Stimulated activated CD8-positive, alpha-beta memory T cell treated with anti-CD3 and anti-CD28 coated beads, Interleukin-7, amount 100 ng/mL, for 48 hours (primary cell): ENCODE data around the gene SPDYE17.
"Not testable (repeated sequence)": the region's sequence is repeated elsewhere in the genome, so short reads cannot be mapped to it uniquely, and the experiment has no call there.

Experiments
- DNase-seq, 2 donors: peaks; one replicate each; pipeline ENCODE4 v3.0.0-alpha.2; 2020; ENCODE audit warnings: low read depth in 1 of 2; ENCODE audit errors: extremely low read depth in 1 of 2

SPDYE17 gene, protein sequence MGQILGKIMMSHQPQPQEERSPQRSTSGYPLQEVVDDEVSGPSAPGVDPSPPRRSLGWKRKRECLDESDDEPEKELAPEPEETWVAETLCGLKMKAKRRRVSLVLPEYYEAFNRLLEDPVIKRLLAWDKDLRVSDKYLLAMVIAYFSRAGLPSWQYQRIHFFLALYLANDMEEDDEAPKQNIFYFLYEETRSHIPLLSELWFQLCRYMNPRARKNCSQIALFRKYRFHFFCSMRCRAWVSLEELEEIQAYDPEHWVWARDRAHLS

DNA sequence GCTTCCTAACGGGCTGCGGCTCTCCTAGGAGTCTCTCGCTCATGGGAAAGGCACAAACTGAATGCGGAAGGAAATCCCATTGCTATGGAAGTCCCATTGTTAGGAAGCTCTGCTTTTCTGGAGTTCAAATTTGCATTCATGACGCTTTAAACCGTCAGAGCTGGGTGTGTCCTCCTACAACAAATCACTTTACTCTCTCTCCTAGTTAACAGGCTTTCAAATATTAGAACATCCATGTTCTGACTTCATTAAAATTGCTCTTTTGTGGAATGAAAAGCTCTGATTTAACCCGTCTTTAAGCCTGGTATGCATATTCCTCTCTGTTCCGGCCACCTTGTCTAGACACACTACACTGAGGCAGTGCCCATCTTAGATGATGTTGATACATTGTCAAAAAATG is at the start of gene SPDYE17:
Gene SPDYE17, minus strand, starts transcription at position 101 of the 400 bp plus-strand sequence. CDS start 1,791 bp downstream, outside the sequence.
- not testable (repeated sequence) for DNase-seq

DNA sequence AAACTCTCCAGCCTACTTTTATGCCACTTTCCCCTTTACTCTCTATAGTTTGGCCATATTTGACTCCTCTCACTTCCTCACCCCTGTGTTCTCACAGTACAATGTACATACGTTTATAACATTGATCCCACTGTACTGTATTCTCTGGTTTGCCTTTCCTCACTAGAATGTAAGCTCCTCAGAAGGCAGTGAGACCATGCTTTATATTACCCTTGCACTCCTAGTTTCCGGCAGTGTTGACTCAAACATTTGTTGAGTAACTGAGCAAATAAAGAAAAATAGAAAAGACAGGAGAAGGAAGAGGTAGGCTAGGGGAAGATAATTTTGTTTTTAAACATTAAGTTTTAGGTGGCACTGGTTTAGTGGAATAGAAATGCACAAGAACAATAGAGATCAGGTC is 48.1 kb upstream of the SPDYE17 start:
- DNase-seq: not testable (repeated sequence)

DNA sequence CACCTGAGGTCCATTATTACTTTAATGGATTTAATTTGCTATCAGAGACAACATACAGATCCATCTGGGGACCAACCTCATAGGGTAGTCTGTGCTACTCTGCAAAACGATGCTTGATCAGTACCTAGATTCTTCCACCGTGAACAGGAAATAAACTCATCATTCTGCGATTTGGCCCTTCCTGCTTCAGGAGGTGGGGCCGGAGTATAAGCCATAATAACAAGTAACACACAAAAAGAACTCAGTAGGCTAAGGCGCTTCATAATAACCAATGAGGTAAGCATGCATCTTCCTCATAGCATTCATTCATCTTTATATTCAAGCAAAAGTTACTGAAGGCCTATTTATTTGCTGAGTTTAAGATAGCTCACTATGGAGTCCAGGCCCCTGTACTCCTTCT is 47.5 kb upstream of the SPDYE17 start:
- not testable (repeated sequence) for DNase-seq

DNA sequence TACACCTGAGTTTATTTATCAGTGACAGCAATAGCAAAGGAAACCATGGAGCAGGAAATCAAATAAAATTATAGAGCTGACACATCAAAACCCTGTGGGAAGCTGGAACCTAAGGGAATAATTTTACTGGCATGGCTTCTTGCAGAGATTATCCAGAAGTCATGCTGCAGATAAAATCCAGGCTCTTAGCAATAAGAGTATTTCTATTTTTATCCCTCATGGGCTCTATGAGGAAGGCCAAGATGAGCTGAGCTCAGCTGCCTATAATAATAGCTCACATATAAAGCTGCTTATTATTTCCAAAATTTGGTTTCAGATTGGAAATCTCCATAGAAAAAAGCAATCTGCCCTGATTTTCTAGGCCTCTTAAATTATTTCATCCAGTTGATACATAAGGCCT is 47.0 kb upstream of the SPDYE17 start:
- DNase-seq: not testable (repeated sequence)

DNA sequence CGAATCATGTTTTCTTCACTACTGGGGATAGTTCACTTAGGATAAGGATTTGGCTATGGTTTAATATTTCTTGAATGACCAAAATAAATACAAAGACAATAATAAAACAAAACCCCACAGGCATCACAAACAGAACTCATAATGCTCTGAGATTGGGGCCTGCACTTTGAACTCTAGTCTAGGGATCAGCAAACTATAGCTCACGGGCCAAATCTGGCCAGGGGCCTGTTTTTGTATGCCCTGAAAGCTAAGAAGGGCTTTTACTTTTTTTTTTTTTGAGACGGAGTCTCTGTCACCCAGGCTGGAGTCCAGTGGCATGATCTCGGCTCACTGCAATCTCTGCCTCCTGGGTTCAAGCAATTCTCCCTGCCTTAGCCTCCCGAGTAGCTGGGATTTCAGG is 44.9 kb upstream of the SPDYE17 start:
- DNase-seq: not testable (repeated sequence)

DNA sequence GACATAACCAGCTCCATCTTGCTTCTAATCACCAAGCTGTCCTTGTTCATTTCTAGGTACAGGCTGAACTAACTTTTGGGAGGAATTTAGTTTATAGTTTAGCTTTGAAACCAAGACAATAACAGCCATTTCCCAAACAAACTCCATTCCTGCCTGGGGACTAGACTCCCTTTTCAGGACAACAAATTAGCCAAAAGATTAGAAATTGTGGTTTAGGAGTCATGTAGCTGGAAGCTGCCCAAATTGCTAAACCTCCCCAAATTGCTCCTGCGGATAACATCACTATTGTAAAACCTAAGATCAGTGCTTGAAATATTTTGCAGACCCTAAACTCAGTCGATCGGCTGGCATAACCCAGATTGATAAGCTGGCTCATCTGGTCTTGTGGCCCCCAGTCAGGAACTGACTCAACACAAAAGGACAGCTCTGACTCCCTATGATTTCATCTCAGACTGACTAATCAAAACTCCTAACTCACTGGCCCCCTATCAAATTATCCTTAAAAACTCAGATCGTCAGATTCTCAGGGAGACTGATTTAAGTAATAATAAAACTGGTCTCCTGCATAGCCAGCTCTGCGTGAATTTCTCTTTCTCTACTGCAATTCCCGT is 42.7 kb upstream of the SPDYE17 start:
- not testable (repeated sequence) for DNase-seq

DNA sequence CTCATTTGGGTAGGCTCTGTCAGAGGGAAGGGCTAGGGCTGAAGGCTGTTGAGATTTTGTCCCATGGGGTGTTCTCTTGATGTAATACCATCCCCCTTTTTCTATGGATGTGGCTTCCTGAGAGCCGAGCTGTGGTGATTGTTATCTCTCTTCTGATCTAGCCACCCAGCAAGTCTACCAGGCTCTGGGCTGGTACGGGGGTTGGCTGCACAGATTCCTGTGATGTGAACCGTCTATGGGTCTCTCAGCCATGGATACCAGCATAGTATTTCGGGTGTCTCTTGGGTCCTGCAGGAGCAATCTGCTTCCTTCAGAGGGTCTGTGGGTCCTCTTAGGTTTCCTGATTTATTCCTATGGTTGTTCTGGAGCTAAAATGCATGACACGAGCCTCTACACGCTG is 38.9 kb upstream of the SPDYE17 start:
- not testable (repeated sequence) for DNase-seq

DNA sequence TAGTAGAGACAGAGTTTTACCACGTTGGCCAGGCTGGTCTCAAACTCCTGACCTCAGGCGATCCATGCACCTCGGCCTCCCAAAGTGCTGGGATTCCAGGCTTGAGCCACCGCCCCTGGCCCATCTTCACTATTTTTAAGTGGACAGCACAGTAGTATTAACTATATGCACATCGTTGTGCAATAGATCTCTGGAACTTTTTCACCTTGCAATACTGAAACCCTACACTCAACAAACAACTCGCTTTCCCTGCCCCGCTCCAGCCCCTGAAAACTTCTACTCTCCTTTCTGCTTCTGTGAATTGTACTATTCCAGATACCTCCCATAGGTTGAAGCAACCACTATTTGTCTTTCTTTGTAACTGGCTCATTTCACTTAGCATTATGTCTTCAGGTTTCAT is 33.7 kb upstream of the SPDYE17 start:
- DNase-seq: not testable (repeated sequence)

DNA sequence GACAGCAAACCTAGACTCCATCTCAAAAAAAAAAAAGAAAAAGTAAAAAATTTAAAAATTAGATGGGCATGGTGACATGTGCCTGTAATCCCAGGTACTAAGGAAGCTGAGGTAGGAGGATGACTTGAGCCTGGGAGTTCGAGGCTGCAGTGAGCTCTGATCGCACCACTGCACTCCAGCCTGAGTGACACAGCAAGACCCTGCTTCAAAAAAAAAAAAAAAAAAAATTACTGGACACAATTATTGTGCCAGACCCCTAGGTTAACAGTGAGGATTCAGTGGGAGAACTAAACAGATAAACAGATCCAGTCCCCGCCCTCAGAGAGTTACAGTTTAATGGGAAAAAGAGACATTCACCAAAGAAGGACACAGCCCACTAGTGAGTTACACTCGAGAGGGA is 31.6 kb upstream of the SPDYE17 start:
- not testable (repeated sequence) for DNase-seq

DNA sequence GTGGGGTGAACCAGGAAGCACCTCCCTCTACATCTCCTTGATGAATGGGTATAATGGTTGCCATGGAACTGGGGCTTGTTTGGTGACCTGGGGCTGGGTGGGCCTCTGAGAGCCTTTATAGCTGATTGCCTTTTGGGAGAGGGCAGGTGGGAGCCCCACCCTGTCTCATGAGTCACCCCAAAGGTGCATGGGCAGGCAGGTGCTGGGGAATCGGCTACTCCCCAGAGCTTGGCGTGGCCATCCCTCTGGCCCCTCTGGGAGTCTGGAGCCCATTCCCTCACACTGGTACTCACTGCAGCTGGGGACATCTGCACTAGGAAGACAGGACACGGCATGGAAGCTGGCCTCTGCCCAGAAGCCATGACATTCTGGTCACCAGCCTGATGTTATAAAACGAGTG is 30.4 kb upstream of the SPDYE17 start, which contains the start of gene SPDYE18:
Gene SPDYE18, minus strand, starts transcription at position 2 of the 400 bp plus-strand sequence. CDS start 2,046 bp downstream, outside the sequence.
- not testable (repeated sequence) for DNase-seq

DNA sequence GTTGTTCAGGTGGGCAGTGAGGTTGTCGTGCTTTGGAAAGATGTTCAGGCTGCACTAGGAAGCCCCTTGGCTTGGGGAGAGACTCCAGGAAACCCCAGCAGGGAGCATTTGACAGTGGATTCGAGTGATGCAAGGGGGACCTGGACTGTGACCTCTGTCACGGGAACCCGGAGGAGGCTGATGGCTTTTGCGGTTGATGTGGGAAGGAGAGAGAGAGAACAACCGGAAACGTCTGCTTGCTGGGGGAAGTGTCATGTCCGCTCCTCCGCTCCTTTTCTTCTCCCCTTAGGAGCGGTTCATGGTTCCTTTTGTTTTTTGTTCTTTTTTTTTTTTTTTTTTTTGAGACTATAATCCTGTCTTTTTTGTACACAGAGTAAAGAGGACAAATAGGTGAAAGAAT is 5.8 kb downstream of the SPDYE17 start:
- not testable (repeated sequence) for DNase-seq

DNA sequence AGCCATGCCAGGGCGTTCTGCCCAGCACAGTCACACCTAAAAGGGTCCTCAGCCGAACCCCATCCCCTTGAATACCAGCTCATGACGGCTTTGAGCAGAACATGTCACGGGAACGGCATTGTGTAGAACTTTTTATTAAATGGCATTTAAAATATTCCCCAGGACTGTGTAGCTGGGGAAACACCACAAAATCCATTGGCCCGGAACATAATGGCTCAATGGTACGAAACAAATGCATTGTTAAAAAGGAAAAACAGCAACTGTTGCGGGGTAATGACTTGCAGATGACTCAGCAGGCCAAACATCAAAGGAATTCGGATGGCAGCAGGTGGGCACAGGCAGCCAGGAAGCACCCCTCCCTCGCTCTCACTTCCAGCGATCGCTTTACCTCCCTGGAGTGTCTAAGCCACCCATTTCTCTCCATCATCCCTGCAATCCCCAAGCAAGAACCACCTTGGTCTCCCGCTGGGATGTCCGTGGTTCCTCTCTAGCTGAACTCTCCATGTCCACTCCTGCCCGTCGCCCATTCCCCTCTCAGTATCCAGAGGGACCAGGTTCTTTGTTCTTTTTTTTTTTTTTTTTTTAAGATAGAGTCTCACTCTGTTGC is 22.0 kb downstream of the SPDYE17 start:
- DNase-seq: not testable (repeated sequence)

DNA sequence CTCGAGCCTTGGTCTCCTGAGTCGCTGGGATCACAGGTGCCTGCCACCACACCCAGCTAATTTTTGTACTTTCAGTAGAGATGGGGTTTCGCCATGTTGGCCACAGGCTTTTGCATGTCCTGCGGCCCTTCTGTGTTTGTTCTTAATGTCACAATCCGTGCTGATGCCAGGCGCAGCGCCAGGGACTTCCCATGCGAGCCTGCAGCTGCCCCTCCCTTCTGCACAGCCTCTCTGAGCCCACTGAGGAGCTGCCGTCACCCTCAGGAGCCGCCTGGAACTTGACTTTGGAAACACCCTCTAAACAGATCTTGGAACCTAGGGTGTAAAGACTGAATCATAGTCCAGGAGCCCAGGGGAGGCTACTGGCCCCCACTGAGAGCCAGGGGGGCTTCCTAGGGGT is 24.2 kb downstream of the SPDYE17 start:
- not testable (repeated sequence) for DNase-seq

DNA sequence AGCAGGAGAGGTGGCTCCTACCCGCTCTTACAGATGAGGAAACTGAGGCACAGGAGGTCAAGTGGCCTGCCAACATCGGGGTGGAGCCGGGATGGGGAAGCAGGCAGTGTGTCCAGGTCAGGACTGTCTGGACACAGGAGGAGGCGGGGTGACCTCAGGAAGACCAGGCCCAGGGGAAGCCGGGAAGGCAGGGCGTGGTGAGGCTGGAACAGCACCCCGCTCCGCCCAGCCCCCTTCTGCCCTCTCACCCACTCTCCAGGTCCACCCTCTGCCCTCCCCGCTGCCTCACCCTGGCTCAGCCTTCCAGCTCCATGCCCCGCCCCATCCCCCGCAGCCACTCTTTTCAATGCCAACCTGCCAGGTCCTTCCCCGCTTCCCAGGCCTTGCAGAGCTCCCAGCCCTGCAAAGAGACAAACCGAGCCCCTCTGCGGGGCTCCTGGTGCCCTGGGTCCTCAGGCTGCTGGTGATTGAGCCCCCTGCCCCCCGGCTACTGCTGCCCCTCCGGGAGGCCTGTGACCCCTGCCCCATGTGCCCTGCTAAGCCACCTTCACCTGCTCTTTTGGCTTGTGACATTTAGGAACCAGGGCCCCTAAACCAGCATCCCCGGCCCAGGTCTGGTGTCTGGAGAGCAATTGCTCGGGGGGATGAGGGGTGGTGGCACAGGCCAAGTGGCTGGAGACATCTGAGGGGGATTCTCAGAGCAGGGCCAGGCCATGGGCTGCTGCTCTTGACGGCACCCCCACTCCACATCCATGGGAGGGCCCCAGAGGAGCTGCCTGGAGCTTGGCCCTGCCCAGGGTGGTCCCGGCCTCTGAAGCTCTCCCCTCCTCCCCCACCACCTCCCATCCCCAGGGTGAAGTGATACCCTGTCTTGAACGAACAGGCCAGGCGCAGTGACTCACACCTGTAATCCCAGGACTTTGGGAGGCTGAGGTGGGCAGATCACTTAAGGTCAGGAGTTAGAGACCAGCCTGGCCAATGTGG is 25.7 kb downstream of the SPDYE17 start:
- DNase-seq: not testable (repeated sequence)

DNA sequence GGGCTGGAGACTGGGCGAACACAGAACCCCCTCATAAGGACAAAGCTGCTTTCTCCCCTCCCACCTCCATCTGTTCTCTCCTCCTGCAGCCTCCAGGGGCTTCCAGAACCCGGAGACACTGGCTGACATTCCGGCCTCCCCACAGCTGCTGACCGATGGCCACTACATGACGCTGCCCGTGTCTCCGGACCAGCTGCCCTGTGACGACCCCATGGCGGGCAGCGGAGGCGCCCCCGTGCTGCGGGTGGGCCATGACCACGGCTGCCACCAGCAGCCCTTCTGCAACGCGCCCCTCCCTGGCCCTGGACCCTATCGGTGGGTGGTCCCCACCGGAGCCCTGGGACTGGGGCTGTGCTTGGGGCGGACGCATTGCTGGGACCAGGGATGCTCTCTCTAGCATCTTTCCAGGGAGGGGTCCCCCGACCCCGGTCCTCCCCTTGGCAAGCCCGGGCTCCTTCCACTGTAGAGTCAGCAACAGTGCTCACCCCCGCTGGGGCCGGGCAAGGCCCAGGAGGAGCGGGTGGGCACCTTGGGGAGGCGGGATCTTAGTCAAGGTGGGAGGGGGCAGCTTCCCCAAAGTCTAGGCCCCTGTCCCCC is 26.6 kb downstream of the SPDYE17 start:
- not testable (repeated sequence) for DNase-seq

DNA sequence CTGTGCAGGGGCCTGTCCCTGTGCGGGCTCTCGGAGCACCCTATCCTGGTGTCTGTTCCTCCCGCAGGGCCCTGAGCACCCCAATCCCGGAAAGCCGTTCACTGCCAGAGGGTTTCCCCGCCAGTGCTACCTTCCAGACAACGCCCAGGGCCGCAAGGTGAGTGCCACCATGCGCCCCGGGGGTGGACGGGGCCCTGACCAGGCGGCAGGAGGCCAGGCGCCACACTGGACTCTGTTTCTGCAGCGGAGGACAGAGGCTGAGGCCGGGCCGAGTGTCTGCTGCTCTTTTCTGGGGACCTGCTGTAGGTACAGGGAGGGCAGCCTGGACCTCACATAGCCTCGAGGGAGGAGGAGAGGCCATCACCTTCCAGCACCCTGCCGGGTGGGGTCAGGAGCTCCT is 28.0 kb downstream of the SPDYE17 start:
- DNase-seq: not testable (repeated sequence)

DNA sequence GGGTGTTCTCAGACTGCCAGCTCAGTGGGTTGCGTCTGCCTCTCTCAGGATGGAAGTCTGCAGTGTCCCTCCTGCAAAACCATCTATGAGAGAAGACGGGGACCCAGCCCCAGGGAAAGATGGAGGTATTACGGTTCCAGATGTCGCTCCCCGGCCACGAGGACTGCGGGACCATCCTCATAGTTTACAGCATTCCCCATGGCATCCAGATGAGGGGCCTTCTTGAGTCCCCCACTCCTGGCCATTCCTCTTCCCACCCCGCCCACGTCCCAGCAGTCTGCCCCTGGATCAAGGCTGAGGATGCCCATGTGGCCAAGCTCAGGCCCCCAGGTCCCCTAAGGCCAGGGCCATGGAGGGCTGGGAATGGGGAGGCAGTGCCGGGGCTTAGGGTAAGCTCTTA is 28.9 kb downstream of the SPDYE17 start:
- not testable (repeated sequence) for DNase-seq

DNA sequence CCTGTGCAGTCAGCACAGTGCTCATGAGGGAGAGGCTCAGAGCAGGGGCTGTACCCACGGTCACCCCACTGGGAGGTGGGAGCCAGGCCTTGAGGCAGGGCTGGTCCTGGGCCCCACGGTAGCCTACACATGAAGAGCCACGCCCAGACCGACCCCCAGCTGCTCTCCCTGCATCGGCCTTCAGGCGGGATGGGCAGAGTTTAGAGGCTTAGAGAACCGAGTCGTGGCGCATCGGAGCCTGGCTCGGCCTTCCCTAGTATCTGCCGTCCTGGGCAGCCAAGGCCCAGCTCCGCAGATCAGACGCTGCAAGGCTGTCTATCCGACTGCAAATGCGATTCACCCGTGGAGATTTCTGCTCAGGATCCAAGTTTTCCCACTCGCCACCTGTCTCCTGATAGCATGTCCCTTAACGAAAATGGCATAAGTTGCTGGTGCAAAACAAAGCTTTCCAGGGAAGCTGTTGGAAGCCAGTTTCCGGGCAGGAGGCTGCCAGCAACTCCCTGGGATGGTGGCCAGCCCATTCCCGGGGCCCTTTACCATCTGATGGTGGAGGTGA is 29.4 kb downstream of the SPDYE17 start:
- DNase-seq: not testable (repeated sequence)

DNA sequence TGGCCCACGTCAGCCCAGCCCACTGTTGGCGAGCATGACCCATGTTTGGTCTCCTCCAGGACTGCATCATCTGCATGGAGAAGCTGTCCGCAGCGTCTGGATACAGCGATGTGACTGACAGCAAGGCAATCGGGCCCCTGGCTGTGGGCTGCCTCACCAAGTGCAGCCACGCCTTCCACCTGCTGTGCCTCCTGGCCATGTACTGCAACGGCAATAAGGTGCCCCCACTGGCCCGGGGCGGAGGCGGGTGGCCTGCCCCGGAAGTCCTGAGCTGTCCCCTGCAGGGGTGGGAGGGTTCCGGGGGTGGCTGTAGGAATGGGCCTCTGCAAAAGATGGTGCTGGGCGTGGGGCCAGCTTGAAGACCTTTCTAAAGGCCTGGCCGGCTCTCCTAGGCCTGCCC is 30.1 kb downstream of the SPDYE17 start:
- DNase-seq: not testable (repeated sequence)
